NCI-H1930 (cell line): ENCODE measurements around the gene AMPD2.
A peak's percentile ranks its signal among the peaks of the same experiment; 100 is the strongest.

Experiments
- DNase-seq, 2 experiments: peaks; one replicate each; lab custom pipeline; 2025; lab: John Stamatoyannopoulos, UW

Gene AMPD2

GRCh38 chr1:109630898-109631512 is 11.4 kb downstream of the AMPD2 start:
- no peak for DNase-seq

GRCh38 chr1:109631513-109632505 is 12.2 kb downstream of the AMPD2 start:
- DNase-seq = no peak

DNA sequence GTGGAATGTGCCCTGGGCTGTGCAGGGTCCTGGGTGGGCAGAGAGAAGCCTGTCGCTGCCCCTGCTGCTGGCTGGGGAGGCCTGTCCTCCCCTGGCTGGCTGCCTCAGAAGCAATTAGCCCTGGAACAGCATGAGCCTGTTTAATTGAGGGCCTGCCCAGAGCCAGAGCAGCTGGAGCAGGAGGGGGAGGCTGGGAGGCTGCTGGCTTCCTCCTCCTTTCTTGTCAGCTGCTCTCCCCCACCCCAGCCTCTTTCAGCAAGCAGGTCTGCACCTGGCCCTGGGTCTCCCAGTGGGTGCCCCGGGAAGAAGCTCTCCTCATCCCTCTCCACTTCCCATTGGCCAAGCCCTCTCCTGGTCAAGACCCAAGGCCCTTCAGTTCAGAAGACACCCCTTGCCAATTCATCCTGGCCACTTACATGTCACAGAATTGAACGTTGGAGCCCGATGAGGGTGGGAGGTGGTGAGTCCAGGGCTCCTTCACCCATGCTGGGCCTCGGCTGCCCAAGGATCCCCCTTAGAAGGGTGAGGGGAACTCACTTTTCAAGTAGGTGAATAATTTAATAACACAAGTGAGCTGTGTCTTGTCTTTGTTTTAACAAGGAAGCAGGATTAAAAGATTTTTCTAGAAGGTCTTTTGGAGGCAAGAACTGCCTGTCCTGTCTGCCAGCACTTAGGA is 13.2 kb downstream of the AMPD2 start:
- DNase-seq = no peak

GRCh38 chr1:109634292-109634691 is 14.7 kb downstream of the AMPD2 start:
- no peak for DNase-seq

GRCh38 chr1:109634771-109635750 is 15.4 kb downstream of the AMPD2 start:
- DNase-seq = no peak

DNA sequence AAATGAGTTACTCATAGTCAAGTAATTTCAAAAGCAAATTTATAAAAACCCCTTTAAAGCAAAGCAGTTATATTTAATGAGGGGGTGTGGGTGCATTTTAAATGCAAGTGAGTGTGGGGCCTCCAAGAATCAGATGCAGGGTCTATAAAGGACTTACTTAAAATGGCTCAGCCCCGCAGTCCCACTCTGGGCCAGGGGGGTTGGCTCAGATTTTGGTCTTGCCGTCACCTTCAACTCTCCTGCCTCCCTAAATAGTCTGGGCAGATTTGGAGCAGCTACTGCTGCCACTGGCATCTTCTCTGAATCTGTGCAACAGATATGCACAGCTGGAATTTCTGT is 16.2 kb downstream of the AMPD2 start:
- DNase-seq = no peak

DNA sequence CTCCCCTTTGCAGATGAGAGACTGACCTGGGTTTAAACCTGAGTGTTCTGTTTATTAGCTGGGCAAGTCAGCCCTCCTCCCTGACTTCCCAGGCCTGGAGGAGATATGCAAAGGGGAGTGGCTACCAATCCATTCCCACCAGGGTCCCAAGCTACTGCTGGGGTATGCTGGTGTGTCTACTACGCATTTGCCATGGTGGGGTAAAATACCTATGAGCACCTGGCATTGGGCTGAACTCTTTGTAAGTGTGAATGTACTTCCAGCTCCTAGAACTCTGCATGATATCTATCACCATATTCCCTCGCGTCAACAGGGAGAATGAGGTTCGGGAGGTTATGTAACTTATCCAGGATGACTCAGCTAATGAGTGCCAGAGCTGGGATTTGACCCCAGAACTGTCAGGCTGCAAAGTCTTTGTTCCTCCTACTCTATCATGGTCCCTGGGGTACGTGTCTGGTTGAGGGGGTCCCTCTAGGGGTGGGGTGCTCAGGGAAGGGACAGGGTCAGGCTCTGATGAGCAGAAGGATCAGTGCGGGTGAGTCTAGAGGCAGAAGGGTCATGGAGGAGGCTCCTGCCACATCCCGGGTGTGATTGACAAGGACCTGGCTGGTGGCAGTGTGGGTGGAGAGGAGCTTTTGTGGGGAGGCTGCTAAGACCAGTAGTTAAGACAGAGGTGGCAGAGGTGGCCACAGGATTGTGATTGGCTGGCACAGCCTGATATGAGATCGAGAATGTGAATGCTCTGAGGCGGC is 16.7 kb downstream of the AMPD2 start:
- no peak for DNase-seq

DNA sequence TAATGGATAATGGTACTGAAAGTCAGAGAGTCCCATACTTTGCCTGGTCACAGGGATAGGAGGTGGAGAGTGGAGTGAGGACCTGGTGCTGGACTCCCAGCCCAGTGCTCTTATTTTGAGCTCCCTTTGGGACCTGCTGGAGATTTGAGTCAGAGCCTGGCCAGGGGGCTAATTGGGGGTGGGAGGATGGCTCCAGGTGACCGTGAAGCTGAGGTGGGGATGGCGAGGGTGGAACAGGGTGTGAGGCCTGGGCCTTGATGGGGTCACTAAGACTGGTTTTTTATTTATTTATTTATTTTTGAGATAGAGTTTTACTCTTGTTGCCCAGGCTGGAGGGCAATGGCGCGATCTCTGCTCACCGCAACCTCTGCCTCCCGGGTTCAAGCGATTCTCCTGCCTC is 17.8 kb downstream of the AMPD2 start:
- DNase-seq = no peak

- no peak for DNase-seq
Measured at GRCh38 chr1:109639063-109639840, 19.6 kb downstream of the AMPD2 start.

DNA sequence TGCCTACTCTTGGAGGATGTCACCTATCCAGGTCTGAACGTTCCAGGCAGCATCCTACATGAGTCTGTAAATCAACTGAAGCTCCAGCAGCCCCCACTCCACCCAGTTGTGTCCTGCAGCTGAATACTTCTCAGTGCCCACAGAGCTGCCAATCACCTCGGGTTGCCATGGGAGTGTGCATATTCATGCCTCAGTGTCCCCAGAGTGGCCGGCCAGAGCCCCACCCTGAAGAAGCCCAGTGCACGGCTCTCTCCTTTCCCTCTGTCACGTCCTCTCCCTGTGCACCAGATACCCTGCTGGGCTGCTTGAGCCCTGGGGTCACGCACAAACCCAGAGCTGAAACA is 20.2 kb downstream of the AMPD2 start:
- no peak for DNase-seq

- DNase-seq = peak; percentile 19 to 49
Measured at GRCh38 chr1:109640285-109640865, 20.7 kb downstream of the AMPD2 start.

GRCh38 chr1:109641078-109641740 is 21.6 kb downstream of the AMPD2 start:
- DNase-seq = no peak

- DNase-seq = no peak
Measured at GRCh38 chr1:109641861-109642260, 22.2 kb downstream of the AMPD2 start.

GRCh38 chr1:109642626-109643025 is 23.0 kb downstream of the AMPD2 start:
- DNase-seq = no peak

DNA sequence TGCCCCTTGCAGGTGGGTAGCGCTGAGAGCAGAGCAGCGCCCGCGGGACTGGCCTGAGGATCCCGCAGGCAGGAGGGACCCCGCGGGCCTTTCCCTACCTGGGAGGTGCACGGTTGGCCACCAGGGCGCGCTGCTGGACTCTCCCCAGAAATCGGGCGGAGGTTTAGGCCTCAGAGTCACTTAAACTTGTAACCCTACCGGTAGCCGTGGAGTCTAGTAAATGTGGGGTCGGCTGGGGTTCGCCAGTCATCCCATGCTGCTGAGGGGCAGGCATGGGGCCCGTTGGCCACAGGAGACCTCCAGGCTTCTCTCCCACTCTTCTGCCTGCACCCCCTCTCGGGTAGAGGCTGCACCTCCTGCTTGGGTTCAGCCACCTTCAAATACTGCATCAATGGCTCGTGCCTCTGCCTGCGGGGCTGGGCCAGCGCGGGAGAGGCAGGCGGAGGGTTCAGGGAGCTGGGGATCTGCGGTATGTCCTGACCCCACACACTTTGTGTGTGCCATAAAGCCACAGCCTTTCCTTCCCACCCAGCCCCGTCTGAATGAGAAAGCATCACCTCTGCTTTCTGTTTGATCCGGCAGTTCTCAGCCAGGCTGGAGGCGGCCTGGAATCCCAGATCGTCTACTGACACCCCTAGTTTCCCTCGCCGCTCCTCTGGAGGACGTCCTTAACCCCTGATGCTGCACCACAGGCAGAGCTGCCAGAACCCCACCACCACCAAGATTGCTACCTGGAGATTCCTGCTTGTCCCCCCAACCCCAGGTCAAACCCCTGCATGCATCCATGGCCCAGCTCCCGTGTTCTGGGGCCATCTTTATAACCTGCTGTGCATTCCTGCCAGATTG is 24.0 kb downstream of the AMPD2 start:
- peak in 1 of 2 experiments; percentile 41 for DNase-seq

- DNase-seq = no peak
Measured at GRCh38 chr1:109644670-109645069, 25.0 kb downstream of the AMPD2 start.

GRCh38 chr1:109649491-109649914 is 29.9 kb downstream of the AMPD2 start:
- no peak for DNase-seq

GRCh38 chr1:109650609-109651008 is 31.0 kb downstream of the AMPD2 start:
- DNase-seq = no peak
